HG03439 (cell line): Measurements from ENCODE around the gene CARMIL1.

Source experiments
- ATAC-seq: cut with Tn5 transposase; IDR thresholded peaks from one replicate; pipeline ENCODE4 v1.9.1; 2021; ENCODE audit warnings: mild to moderate bottlenecking, moderate library complexity; ENCODE audit not compliant: unreplicated experiment

The CARMIL1 gene

GRCh38 chr6:25278914-25279747, at the start of gene CARMIL1:
TSS of gene CARMIL1 (plus strand) at chr6:25279374. CDS start at chr6:25279796, 422 bp downstream.
- ATAC-seq: peak; percentile 74

DNA sequence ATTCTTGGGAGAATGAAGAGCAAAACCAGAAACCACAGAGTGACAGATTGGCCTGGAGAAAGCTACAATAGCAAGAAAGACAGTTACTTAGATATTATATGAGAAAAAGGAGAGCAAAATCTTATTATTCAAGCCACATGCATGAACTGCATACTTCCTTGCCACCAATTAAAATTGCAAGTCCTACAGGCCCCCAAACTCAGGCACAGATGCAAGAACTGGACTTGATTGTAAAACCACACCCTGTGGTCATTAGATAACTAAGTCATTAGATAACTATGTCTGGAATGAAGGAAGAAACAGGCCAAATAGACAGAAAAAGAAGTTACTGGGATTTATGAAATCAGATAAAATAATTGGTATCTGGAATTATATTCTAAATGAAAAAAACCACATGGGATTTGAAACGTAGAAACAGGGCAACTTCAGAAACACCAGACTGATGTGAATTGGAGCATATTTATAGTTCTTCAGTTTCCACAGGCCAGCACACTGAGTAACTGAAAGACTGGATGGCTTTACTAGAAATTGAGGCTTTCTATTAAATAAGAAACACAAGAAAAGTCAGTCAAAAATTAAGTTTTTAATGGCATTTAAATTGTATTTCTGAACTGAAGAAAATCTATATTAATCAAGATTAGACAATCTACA, 49.4 kb upstream of the CARMIL1 start:
- ATAC-seq: no peak

GRCh38 chr6:25232479-25232878, 46.7 kb upstream of the CARMIL1 start:
- no peak for ATAC-seq

DNA sequence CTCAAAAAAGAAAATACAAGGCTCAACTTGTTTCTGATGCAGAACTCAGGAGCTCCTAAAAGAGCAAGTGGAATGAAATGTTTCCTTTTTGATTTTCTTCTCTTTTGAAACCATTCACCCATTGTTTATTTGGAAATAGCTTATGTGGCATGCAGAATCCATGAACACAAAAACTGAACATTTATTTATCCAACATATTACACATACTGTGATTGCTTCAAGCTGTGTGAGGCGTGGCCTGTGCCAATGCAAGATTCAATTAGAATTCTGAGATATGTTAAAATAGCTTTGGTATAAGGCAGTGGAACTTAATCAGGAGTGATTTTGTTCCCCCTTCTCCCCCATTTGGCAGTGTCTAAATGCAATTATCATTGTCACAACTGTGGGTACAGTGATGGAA, 45.9 kb upstream of the CARMIL1 start:
- ATAC-seq: no peak

GRCh38 chr6:25237579-25237978, 41.6 kb upstream of the CARMIL1 start:
- ATAC-seq: no peak

GRCh38 chr6:25239059-25239458, 40.1 kb upstream of the CARMIL1 start:
- no peak for ATAC-seq

GRCh38 chr6:25239498-25239897, 39.7 kb upstream of the CARMIL1 start:
- no peak for ATAC-seq

DNA sequence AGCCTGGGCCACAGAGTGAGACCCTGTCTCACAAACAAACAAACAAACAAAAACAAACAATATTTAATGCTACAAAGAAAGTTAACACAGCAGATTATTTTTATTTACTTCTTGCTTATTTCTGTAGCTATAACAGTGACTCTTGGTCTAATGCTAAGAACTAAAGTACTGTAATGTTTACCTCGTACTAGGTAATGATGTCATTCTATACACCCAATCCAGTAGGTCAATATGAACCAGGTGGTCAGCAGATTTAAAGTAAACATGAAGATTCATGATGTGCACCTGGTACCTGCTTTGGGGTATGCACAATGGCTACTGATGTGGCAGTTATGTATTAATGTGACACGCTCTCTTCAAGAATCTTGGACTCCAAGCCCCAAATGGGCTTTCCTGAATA, 36.6 kb upstream of the CARMIL1 start:
- ATAC-seq: no peak

GRCh38 chr6:25244865-25245264, 34.3 kb upstream of the CARMIL1 start:
- ATAC-seq: no peak

DNA sequence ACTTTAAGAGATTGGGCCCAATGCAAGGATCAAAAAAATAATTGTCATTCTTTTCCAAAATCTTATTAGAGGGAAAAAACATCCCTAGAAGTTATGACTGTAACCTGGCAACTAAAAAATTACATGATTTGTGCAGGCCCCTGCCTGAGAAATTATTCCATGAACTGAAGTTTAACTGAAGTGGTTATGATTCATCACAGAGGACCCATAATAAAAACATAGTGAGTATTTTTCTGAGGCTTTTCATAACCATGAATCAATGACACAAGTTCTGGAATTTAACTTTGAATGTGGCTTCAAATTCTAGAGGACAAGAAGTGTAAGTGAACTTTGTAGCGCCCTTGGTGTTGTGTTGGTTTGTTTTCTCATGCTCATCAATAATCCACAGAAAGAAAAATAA, 31.1 kb upstream of the CARMIL1 start:
- ATAC-seq: no peak

DNA sequence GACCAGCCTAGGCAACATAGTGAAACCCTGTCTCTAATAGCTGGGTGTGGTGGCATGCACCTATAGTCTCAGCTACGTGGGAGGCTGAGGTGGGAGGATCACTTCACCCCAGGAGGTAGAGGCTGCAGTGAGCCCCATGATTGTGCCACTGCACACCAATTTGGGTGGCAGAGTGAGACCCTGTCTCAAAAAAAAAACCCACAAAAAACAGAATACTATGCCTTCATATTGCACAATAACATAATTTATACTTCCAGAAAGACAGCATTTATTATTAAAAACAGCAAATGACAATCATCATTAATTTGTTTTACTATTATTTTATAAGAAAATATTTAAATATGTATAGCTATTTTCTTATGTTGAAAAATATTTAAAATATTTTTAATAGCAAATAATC, 30.0 kb upstream of the CARMIL1 start:
- no peak for ATAC-seq

GRCh38 chr6:25250878-25251277, 28.3 kb upstream of the CARMIL1 start:
- ATAC-seq: peak; percentile 85

GRCh38 chr6:25251426-25251825, 27.7 kb upstream of the CARMIL1 start:
- no peak for ATAC-seq

- no peak for ATAC-seq
Measured at GRCh38 chr6:25253351-25253750, 25.8 kb upstream of the CARMIL1 start.

DNA sequence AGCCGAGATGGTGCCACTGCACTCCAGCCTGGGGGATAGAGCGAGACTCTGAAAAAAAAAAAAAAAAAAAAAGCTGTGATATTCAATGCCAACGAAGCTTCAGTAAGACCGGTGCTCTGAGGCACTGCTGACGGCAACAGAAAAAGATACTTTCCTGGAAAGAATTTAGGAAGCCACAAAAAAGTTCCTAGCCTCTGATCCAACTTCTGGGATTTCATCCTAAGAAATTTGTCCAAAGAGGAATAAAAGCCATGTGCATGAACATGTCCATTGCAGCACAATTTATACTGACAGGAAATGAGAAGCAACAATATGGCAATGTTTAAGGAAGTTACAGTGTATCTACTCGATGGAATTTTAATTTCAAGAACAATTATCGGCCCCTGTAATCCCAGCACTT, 24.5 kb upstream of the CARMIL1 start:
- no peak for ATAC-seq

GRCh38 chr6:25257686-25258348, 21.4 kb upstream of the CARMIL1 start:
- ATAC-seq: no peak

- no peak for ATAC-seq
Measured at GRCh38 chr6:25259756-25260155, 19.4 kb upstream of the CARMIL1 start.

DNA sequence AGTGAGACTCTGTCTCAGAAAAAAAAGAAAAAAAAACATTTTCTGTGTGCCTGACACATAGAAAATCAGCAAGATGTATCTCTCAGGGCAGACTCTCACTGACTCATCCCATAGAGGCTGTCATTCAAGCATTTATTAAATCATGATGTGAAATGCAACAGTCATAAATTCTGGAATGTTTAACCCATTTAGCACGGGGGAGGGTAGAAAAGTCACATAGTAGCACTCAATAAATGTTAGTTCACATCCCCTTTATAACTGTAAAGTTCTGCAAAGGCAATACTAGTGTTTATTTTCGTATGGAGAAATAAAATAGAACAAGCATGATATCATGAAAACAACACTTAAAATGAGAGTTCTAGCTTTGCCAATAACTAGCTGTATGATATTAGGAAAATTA, 15.5 kb upstream of the CARMIL1 start:
- no peak for ATAC-seq

DNA sequence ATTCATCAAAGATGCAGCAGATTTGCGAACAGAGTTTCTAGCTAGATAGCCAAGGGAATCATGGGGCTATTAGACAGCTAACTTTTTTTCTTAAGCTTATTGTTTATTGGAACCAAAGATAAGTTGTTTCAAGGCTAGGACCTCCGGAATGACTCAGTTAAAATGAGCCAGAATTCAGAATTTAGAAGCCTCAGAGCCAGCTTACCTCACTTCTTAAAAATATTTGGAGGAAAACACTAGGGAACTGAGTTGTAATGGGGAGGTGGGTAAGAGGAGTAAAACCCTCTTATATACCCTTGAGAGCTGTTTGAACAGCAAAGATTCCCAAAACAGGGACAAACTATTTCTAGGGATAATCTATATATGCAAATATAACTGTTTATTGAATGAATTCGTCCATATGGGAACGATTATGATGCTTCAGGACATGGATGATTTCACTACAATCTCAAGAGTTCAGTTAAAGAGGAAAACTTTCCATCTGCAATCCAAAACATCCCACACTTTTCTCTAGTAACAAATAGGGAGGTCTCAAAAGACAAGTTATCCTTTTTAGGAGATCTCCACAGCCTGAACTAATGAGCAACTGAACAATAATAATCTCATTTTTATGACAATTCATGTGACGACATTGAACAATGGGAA, 12.6 kb upstream of the CARMIL1 start:
- ATAC-seq: no peak

- ATAC-seq: no peak
Measured at GRCh38 chr6:25267662-25268061, 11.5 kb upstream of the CARMIL1 start.

- no peak for ATAC-seq
Measured at GRCh38 chr6:25270559-25270958, 8.6 kb upstream of the CARMIL1 start.
